Measurements from ENCODE around the gene PACRG.

DNA sequence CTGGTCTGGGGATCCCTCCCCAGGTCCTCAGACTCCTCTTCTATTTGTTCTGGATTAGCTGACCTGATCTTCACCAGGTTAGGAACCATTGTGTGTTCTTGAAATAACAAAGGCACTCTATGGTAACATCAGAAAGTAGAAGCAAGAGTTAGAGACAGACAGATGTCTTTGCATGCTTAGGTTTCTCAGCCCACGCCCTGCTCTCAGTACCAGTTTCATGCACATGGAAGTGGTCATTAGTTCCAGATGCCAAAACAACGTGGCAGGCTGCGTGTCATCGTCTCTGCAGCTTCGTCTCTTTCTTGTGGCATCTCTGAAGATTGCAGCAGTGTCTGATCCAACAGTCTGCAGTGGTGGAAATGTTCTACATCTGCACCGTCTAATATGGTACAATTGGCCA is 89.4 kb downstream of the PACRG start:
- TF ChIP-seq, protein P1, sequence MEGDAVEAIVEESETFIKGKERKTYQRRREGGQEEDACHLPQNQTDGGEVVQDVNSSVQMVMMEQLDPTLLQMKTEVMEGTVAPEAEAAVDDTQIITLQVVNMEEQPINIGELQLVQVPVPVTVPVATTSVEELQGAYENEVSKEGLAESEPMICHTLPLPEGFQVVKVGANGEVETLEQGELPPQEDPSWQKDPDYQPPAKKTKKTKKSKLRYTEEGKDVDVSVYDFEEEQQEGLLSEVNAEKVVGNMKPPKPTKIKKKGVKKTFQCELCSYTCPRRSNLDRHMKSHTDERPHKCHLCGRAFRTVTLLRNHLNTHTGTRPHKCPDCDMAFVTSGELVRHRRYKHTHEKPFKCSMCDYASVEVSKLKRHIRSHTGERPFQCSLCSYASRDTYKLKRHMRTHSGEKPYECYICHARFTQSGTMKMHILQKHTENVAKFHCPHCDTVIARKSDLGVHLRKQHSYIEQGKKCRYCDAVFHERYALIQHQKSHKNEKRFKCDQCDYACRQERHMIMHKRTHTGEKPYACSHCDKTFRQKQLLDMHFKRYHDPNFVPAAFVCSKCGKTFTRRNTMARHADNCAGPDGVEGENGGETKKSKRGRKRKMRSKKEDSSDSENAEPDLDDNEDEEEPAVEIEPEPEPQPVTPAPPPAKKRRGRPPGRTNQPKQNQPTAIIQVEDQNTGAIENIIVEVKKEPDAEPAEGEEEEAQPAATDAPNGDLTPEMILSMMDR (IDR thresholded peaks at IDR 0.05), result no peak
- no peak for TF ChIP-seq POLR2A (IDR thresholded peaks at IDR 0.05)
